MM.1S (cell line): ENCODE measurements around the gene CLEC4D.

Source experiments
- DNase-seq: peaks from one replicate; pipeline ENCODE4 v3.0.0-alpha.2; 2015
- H2AFZ ChIP-seq: fragments of 300-600 bp; sonication (generic); 2 replicates; pipeline ENCODE4 v1.6.0; 2016; ENCODE audit warnings: antibody characterized with exemption, low read length
- H3F3A ChIP-seq: fragments of 300-600 bp; sonication (generic); 2 replicates; pipeline ENCODE4 v1.6.1; 2016; ENCODE audit warnings: mild to moderate bottlenecking, antibody characterized with exemption, low read length, moderate library complexity, mixed read lengths; ENCODE audit not compliant: insufficient read depth
- H3K27ac ChIP-seq: fragments of 300-600 bp; sonication (generic); 2 replicates; pipeline ENCODE4 v1.5.1; 2016; ENCODE audit warnings: mild to moderate bottlenecking, low read length
- H3K27me3 ChIP-seq: fragments of 300-600 bp; sonication (generic); replicated peaks from 2 replicates; pipeline ENCODE4 v1.6.0; 2016; ENCODE audit warnings: low read length; ENCODE audit not compliant: insufficient read depth
- H3K36me3 ChIP-seq: fragments of 300-600 bp; sonication (generic); replicated peaks from 2 replicates; pipeline ENCODE4 v1.6.1; 2016; ENCODE audit warnings: mild to moderate bottlenecking, low read length, mixed read lengths; ENCODE audit not compliant: insufficient read depth
- H3K4me1 ChIP-seq: fragments of 300-600 bp; sonication (generic); 2 replicates; pipeline ENCODE4 v1.6.1; 2016; ENCODE audit warnings: low read length, mixed read lengths
- H3K4me2 ChIP-seq: fragments of 300-600 bp; sonication (generic); 2 replicates; pipeline ENCODE4 v1.6.0; 2016; ENCODE audit warnings: low read depth, low read length
- H3K4me3 ChIP-seq: fragments of 300-600 bp; sonication (generic); 2 replicates; pipeline ENCODE4 v1.5.1; 2016; ENCODE audit warnings: low read length, mixed read lengths
- H3K79me2 ChIP-seq: fragments of 300-600 bp; sonication (generic); 2 replicates; pipeline ENCODE4 v1.6.1; 2016; ENCODE audit warnings: mixed run types, low read length, mixed read lengths
- H3K9ac ChIP-seq: fragments of 300-600 bp; sonication (generic); 2 replicates; pipeline ENCODE4 v1.6.1; 2016; ENCODE audit warnings: low read length, mixed read lengths
- H3K9me2 ChIP-seq: fragments of 300-600 bp; sonication (generic); replicated peaks from 2 replicates; pipeline ENCODE4 v1.6.1; 2016; ENCODE audit warnings: mild to moderate bottlenecking, low read length, mixed read lengths; ENCODE audit not compliant: insufficient read depth
- H3K9me3 ChIP-seq: fragments of 300-600 bp; sonication (generic); replicated peaks from 2 replicates; pipeline ENCODE4 v1.6.1; 2016; ENCODE audit warnings: mild to moderate bottlenecking, low read length, mixed read lengths; ENCODE audit not compliant: insufficient read depth
- H4K20me1 ChIP-seq: fragments of 300-600 bp; sonication (generic); 2 replicates; pipeline ENCODE4 v1.6.1; 2016; ENCODE audit warnings: mild to moderate bottlenecking, low read length, moderate library complexity, mixed read lengths; ENCODE audit not compliant: insufficient read depth
- EZH2 ChIP-seq: fragments of 300-600 bp; sonication (generic); optimal IDR thresholded peaks from 2 replicates; pipeline ENCODE3; 2017; ENCODE audit warnings: low read depth, mild to moderate bottlenecking, antibody characterized with exemption, low read length, mixed read lengths
- EZH2phosphoT487 ChIP-seq: fragments of 300-600 bp; sonication (generic); IDR thresholded peaks from 2 replicates; pipeline ENCODE4 v1.6.1; 2018; ENCODE audit warnings: antibody characterized with exemption, low read length
- TF ChIP-seq, protein P1 (sequence below): fragments of 300-600 bp; sonication (generic); IDR thresholded peaks from 2 replicates; pipeline ENCODE4 v1.5.1; 2016; ENCODE audit warnings: antibody characterized with exemption, low read length, mixed read lengths

CLEC4D gene

GRCh38 chr12:8544295-8544694 lies 31.0 kb downstream of the CLEC4D start:
- Histone ChIP-seq H3K9me2 (no peaks in the 10 kb centered on the region), H3K4me1 (no peaks in the 10 kb centered on the region), H3K4me3 (peak overlapping the region; percentile 19; the same call in 1 of the 2 replicates), H2AFZ (0 out of 2 replicates have a peak overlapping the region, but pooled peaks have one; percentile 7), H3K27ac (no peak overlapping the region), H3K79me2 (no peaks in the 10 kb centered on the region), H3K9me3 (no peaks in the 10 kb centered on the region), H3K36me3 (no peaks in the 10 kb centered on the region), H3K9ac (no peak overlapping the region), H3F3A (no peaks in the 10 kb centered on the region), H3K27me3 (no peaks in the 10 kb centered on the region), H4K20me1 (no peaks in the 10 kb centered on the region), H3K4me2 (peak overlapping the region; percentile 45)
- DNase-seq, result peak; percentile 79
- TF ChIP-seq, protein P1, sequence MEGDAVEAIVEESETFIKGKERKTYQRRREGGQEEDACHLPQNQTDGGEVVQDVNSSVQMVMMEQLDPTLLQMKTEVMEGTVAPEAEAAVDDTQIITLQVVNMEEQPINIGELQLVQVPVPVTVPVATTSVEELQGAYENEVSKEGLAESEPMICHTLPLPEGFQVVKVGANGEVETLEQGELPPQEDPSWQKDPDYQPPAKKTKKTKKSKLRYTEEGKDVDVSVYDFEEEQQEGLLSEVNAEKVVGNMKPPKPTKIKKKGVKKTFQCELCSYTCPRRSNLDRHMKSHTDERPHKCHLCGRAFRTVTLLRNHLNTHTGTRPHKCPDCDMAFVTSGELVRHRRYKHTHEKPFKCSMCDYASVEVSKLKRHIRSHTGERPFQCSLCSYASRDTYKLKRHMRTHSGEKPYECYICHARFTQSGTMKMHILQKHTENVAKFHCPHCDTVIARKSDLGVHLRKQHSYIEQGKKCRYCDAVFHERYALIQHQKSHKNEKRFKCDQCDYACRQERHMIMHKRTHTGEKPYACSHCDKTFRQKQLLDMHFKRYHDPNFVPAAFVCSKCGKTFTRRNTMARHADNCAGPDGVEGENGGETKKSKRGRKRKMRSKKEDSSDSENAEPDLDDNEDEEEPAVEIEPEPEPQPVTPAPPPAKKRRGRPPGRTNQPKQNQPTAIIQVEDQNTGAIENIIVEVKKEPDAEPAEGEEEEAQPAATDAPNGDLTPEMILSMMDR, result peak; percentile 85
- no peak for TF ChIP-seq EZH2

- no peaks in the 10 kb centered on the region for H3F3A ChIP-seq
- H3K4me2 ChIP-seq, result no peak overlapping the region
- H3K4me3 ChIP-seq, result no peak overlapping the region
- no peak for TF ChIP-seq EZH2
- TF ChIP-seq, protein P1, result no peak
- TF ChIP-seq EZH2phosphoT487, result no peak
- no peaks in the 10 kb centered on the region for H3K27me3 ChIP-seq
- H3K9ac ChIP-seq, result no peak overlapping the region
- no peaks in the 10 kb centered on the region for H3K9me3 ChIP-seq
- no peaks in the 10 kb centered on the region for H3K36me3 ChIP-seq
- no peaks in the 10 kb centered on the region for H3K9me2 ChIP-seq
- H4K20me1 ChIP-seq, result no peaks in the 10 kb centered on the region
- no peak overlapping the region for H3K27ac ChIP-seq
- H3K4me1 ChIP-seq, result no peaks in the 10 kb centered on the region
- no peak for DNase-seq
- H2AFZ ChIP-seq, result no peak overlapping the region
- no peaks in the 10 kb centered on the region for H3K79me2 ChIP-seq
Observed at GRCh38 chr12:8546591-8546990, 33.3 kb downstream of the CLEC4D start.

GRCh38 chr12:8547645-8548044 lies 34.3 kb downstream of the CLEC4D start:
- Histone ChIP-seq H3K9ac (no peak overlapping the region), H3F3A (no peaks in the 10 kb centered on the region), H3K79me2 (no peaks in the 10 kb centered on the region), H3K9me2 (no peaks in the 10 kb centered on the region), H3K4me1 (no peaks in the 10 kb centered on the region), H3K4me2 (no peak overlapping the region), H3K4me3 (no peak overlapping the region), H2AFZ (no peak overlapping the region), H3K36me3 (no peaks in the 10 kb centered on the region), H3K27ac (no peak overlapping the region), H3K27me3 (no peaks in the 10 kb centered on the region), H4K20me1 (no peaks in the 10 kb centered on the region), H3K9me3 (no peaks in the 10 kb centered on the region)
- no peak for TF ChIP-seq EZH2
- TF ChIP-seq EZH2phosphoT487, result no peak
- TF ChIP-seq, protein P1, result no peak
- DNase-seq, result no peak
